IPS DF 19.7 (cell line): ENCODE data around the gene PUS10.
"Not testable (repeated sequence)": the region's sequence is repeated elsewhere in the genome, so short reads cannot be mapped to it uniquely, and the experiment has no call there.

ENCODE experiments used
- DNase-seq: peaks from one replicate; pipeline ENCODE4 v3.0.0-alpha.2; 2013; ENCODE audit warnings: low read depth, low spot score

The PUS10 gene

GRCh38 chr2:60932954-60933353 lies 85.1 kb downstream of the PUS10 start:
- no peak for DNase-seq

DNA sequence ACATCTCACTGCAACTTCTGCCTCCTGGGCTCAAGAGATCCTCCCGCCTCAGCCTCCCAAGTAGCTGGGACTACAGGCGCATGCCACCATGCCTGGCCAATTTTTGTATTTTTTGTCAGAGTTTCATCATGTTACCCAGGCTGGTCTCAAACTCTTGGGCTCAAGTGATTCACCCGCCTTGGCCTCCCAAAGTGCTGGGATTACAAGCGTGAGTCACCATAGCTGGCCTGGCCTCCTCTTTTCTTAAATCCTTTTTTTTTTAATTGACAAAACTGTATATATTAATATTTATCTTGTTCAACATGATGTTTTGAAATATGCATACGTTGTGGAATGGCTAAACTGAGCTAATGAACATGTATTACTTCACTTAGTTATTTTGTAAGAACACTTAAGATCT lies 86.0 kb downstream of the PUS10 start:
- not testable (repeated sequence) for DNase-seq

DNA sequence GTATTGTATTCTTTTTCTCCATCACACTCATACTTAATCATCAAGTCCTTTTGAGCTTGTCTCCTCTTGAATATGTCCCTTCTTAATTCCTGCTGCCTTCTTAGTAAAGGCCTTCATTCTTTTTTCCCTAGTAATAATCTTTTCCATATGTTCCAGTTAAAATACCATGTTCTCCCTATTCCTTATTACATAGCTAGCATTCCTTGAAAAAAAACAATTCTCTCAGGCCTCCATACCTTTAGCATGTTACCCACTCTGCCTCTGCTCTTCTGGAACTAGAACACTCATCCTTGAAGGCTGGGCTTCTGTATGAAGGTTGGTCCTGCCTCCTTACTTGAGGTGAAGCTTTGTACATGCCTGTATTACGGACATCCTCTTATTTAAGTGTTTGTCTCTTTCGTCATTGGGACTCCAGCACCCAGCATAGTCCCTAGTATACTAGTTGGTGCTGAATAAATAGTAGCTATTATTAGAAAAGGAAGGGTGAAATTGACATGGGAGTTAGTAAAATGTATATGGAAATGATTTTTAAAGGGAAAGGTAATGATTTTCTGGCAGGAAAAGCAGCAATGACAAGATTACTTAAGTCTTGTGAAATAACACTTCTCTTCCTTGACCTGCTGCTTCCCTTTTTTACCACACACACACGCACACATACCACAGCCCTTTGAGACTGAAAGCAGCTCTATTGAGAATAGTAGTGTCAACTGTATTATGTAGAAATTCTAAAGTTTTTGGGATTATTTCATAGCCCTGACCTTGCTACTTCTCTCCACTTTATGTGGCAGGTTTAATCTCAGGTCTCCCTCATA lies 91.1 kb downstream of the PUS10 start:
- DNase-seq = no peak

DNA sequence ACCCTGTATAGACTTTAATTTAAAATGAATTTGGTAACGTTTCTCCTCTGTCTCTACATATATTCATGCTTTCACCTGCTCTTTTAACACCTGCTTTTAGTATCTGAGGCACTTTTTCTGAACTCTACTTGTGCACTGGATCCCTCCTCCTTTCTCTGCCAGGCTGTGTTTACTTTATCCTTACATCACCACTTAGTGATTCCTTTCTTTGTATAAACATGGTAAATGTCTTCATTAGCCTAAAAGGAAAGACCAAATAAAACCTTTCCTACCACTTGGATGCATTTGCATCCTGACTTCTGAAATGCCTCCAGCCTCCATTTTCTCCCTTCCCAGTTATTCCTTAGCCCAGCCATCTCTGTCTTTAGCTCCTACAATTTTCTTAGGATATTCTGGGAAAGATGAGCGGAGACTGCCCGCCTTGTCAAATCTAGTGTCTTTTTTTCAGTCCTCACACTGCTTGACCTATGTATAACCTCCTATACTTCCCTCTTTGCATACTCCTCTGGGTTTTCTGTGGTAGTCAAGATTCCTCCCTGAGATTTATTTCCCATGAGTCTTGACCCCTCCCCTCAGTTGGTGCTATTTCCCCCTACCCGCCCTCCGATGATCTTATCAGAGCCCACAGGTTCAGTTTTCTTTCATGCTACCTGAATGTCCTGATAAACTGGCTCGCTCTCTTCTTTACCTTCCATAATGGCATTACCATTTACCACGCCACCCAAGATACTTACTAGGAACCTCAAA lies 91.9 kb downstream of the PUS10 start:
- DNase-seq = no peak

DNA sequence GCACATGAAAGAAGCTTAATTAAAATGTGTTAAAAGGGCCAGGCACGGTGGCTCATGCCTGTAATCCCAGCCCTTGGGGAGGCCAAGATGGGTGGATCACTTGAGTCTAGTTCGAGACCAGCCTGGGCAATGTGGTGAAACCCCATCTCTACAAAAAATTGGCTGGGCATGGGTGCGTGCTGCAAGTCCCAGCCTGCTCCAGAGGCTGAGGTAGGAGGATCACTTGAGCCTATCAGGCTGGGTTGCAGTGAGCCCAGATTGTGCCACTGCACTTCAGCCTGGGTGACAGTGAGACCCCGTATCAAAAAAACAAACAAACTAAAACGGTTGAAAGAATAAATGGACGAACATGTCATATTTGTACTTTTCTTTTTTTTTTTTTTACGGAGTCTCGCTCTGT lies 110.7 kb downstream of the PUS10 start:
- no peak for DNase-seq

- no peak for DNase-seq
Measured at GRCh38 chr2:60906395-60906794, 111.7 kb downstream of the PUS10 start.

GRCh38 chr2:60905867-60906266 lies 112.2 kb downstream of the PUS10 start:
- not testable (repeated sequence) for DNase-seq

- not testable (repeated sequence) for DNase-seq
Measured at GRCh38 chr2:60901296-60901695, 116.8 kb downstream of the PUS10 start.

DNA sequence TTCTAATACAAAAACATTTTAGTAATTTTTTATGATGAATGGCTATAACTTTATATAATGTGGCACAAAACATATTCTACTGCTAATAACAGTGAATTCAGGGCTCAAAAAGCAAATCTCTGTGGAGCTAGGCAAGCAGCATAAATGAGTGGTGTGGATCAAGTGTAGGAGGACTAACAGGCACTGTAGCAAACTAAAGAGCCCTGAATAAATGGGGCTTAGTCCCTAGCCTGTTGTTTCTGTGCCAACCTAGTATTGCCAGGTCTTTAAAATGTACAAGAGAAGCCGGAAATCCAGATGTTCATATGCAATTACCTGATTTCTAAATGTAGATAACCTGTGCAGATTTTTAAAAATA lies 118.2 kb downstream of the PUS10 start:
- no peak for DNase-seq

DNA sequence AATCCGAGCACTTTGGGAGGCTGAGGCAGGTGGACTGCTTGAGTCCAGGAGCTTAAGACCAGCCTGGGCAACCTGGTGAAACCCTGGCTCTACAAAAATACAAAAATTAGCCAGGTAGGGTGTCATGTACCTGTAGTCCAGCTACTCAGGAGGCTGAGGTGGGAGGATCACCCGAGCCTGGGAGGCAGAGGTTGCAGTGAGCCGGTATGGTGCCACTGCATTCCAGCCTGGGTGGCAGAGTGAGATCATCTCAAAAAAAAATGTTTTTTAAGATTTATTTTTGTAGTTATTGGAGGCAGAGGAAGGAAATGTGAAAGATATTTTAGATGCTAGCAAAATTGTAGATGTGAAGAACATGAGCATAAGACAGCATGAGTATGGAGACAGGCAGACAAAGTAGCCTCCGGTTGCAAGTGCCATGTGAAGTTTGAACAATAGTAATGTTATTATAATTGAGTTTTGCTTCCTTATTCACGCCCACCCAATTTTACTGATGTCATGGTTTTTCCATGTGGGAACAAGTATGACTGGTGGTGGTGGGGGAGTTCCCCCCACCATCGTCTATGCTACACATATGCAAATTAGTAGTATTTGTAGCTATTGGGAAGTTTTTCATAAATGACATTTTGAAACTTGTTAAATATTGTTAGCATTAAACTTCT lies 118.7 kb downstream of the PUS10 start:
- DNase-seq = no peak

GRCh38 chr2:60898567-60898966 lies 119.5 kb downstream of the PUS10 start:
- no peak for DNase-seq
